Nephron (organoid): Measurements from ENCODE around the gene B3GNT2.

ENCODE experiments used
- H3K27ac Mint-ChIP-seq, 3 experiments: 2 replicates each; pipeline ENCODE4 v1.8.0; 2020; ENCODE audit warnings: mixed read lengths in 3 of 3, mild to moderate bottlenecking in 2 of 3, moderate library complexity in 1 of 3
- H3K27me3 Mint-ChIP-seq: 2 replicates; pipeline ENCODE4 v1.8.0; 2021; ENCODE audit warnings: low read depth, mild to moderate bottlenecking, moderate library complexity, mixed read lengths
- H3K36me3 Mint-ChIP-seq: 2 replicates; pipeline ENCODE4 v1.8.0; 2020; ENCODE audit warnings: low read depth, mixed read lengths
- H3K4me1 Mint-ChIP-seq: 2 replicates; pipeline ENCODE4 v1.8.0; 2020; ENCODE audit warnings: mixed read lengths
- H3K4me3 Mint-ChIP-seq, 3 experiments: 2 replicates each; pipeline ENCODE4 v1.8.0; 2020; ENCODE audit warnings: mild to moderate bottlenecking in 3 of 3, mixed read lengths in 3 of 3, moderate library complexity in 2 of 3
- H3K9me3 Mint-ChIP-seq: 2 replicates; pipeline ENCODE4 v1.8.0; 2020; ENCODE audit warnings: mixed read lengths
- CTCF ChIP-seq, 3 experiments: fragments of 200-600 bp; sonication (generic); IDR thresholded peaks; one replicate each; pipeline ENCODE4 v1.5.0; 2021; ENCODE audit warnings: antibody characterized with exemption in 3 of 3; ENCODE audit not compliant: unreplicated experiment in 3 of 3

The B3GNT2 gene

GRCh38 chr2:62206024-62206423 lies 10.1 kb downstream of the B3GNT2 start:
- Mint-ChIP-seq H3K4me3 (no peak overlapping the region), H3K27ac (no peak overlapping the region), H3K27me3 (no peaks in the 10 kb centered on the region), H3K36me3 (peaks cover 4% of the 10 kb centered on the region), H3K4me1 (peaks cover 17% of the 10 kb centered on the region), H3K9me3 (no peaks in the 10 kb centered on the region)
- no peak for TF ChIP-seq CTCF (IDR thresholded peaks at IDR 0.05; ENCODE audit: unreplicated experiment in 3 of 3)

- Mint-ChIP-seq H3K4me3 (no peak overlapping the region), H3K36me3 (peaks cover 4% of the 10 kb centered on the region), H3K9me3 (peaks cover 7% of the 10 kb centered on the region), H3K4me1 (peaks cover 12% of the 10 kb centered on the region), H3K27ac (peak overlapping the region in 2 of 3 experiments; percentile 4 to 46), H3K27me3 (no peaks in the 10 kb centered on the region)
- TF ChIP-seq CTCF (IDR thresholded peaks at IDR 0.05; ENCODE audit: unreplicated experiment in 3 of 3): no peak
These were observed 11.6 kb downstream of the B3GNT2 start for GRCh38 chr2:62207491-62207890.

GRCh38 chr2:62208074-62208757 lies 12.3 kb downstream of the B3GNT2 start:
- Mint-ChIP-seq H3K27me3 (no peaks in the 10 kb centered on the region), H3K4me3 (no peak overlapping the region), H3K36me3 (peaks cover 4% of the 10 kb centered on the region), H3K27ac (peak overlapping the region in 2 of 3 experiments; percentile 4 to 46), H3K9me3 (peaks cover 7% of the 10 kb centered on the region), H3K4me1 (peaks cover 12% of the 10 kb centered on the region)
- TF ChIP-seq CTCF (IDR thresholded peaks at IDR 0.05; ENCODE audit: unreplicated experiment in 3 of 3): no peak

- Mint-ChIP-seq H3K27me3 (no peaks in the 10 kb centered on the region), H3K4me3 (no peak overlapping the region), H3K27ac (peak overlapping the region in 1 of 3 experiments; percentile 46), H3K4me1 (peaks cover 15% of the 10 kb centered on the region), H3K36me3 (peaks cover 4% of the 10 kb centered on the region), H3K9me3 (peaks cover 7% of the 10 kb centered on the region)
- TF ChIP-seq CTCF (IDR thresholded peaks at IDR 0.05; ENCODE audit: unreplicated experiment in 3 of 3): no peak
These were observed 12.8 kb downstream of the B3GNT2 start for GRCh38 chr2:62208758-62209114.

- TF ChIP-seq CTCF (IDR thresholded peaks at IDR 0.05; ENCODE audit: unreplicated experiment in 3 of 3): no peak
- Mint-ChIP-seq H3K27me3 (no peaks in the 10 kb centered on the region), H3K27ac (no peak overlapping the region), H3K4me1 (peaks cover 22% of the 10 kb centered on the region), H3K36me3 (peaks cover 4% of the 10 kb centered on the region), H3K4me3 (no peak overlapping the region), H3K9me3 (peaks cover 7% of the 10 kb centered on the region)
These were observed 13.6 kb downstream of the B3GNT2 start for GRCh38 chr2:62209427-62209991.
